Lower leg skin (tissue), 3 donors: Measurements from ENCODE around the gene NISCH.

Source experiments
- CTCF ChIP-seq, 3 donors: fragments of 450-650 bp; IDR thresholded peaks; one replicate each; pipeline ENCODE4 v1.5.1; 2016; ENCODE audit warnings: antibody characterized with exemption in 3 of 3, mild to moderate bottlenecking in 3 of 3, moderate library complexity in 2 of 3
- POLR2A ChIP-seq, 2 donors: fragments of 450-650 bp; IDR thresholded peaks; one replicate each; pipeline ENCODE4 v1.6.1; 2016 to 2017; ENCODE audit warnings: antibody characterized with exemption in 2 of 2, mild to moderate bottlenecking in 1 of 2, moderate library complexity in 1 of 2

GRCh38 chr3:52420388-52420787 is 35.0 kb upstream of the NISCH start:
- TF ChIP-seq POLR2A (IDR thresholded peaks at IDR 0.05), result no peak
- no peak for TF ChIP-seq CTCF (IDR thresholded peaks at IDR 0.05)
